Neutrophil (primary cell): Measurements from ENCODE around the gene LYPD4.

Experiments used
- H3K27ac ChIP-seq: fragments of 200-600 bp; sonication (generic); 2 replicates; pipeline ENCODE4 v1.5.1; 2016; ENCODE audit warnings: mild to moderate bottlenecking, moderate library complexity
- H3K27me3 ChIP-seq: fragments of 200-600 bp; sonication (generic); 2 replicates; pipeline ENCODE4 v1.6.0; 2016; ENCODE audit warnings: mild to moderate bottlenecking
- H3K36me3 ChIP-seq: fragments of 200-600 bp; sonication (generic); 2 replicates; pipeline ENCODE4 v1.5.1; 2017
- H3K4me1 ChIP-seq, 2 experiments: fragments of 200-600 bp in 1 of 2; sonication (generic) in 1 of 2; 1 replicate in 1 of 2; 2 replicates in 1 of 2; pipeline versions ENCODE4 v1.5.1 to v1.6.1; 2013 to 2016; ENCODE audit warnings: low read depth in 1 of 2, low read length in 1 of 2, mild to moderate bottlenecking in 1 of 2, moderate library complexity in 1 of 2; ENCODE audit not compliant: control insufficient read depth in 1 of 2, insufficient read depth in 1 of 2
- H3K4me3 ChIP-seq, 2 experiments: fragments of 200-600 bp in 1 of 2; sonication (generic) in 1 of 2; 1 replicate in 1 of 2; 2 replicates in 1 of 2; pipeline ENCODE4 v1.5.1; 2013 to 2016; ENCODE audit warnings: low read depth in 1 of 2, low read length in 1 of 2, mild to moderate bottlenecking in 1 of 2, moderate library complexity in 1 of 2
- H3K9me3 ChIP-seq: fragments of 200-600 bp; sonication (generic); 2 replicates; pipeline ENCODE4 v1.5.1; 2016
- CTCF ChIP-seq: fragments of 200-600 bp; sonication (generic); IDR thresholded peaks from 2 replicates; pipeline ENCODE4 v1.5.1; 2016; ENCODE audit warnings: antibody characterized with exemption

Gene LYPD4

DNA sequence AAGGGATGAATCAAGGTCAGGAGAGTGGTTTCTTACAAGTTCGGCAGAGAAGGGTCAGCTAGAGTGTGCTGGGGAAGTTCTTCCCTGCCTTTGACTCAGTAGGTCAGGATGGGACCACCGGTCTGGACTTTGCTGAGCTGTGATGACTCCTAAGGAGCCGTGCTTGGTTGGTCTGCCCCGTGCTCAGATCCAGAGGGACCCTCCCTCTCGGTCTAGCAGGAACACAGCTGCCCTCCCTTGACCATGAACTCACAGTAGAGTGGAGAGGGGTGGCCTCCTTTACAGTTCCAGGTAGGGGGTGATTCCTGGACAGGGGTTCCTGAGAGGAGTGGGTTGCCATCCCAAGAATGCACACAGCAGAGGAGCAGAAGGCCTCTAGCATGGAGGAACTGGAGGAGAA lies 19.9 kb upstream of the LYPD4 start:
- Histone ChIP-seq H3K27ac (no peak overlapping the region), H3K27me3 (no peaks in the 10 kb centered on the region), H3K9me3 (no peaks in the 10 kb centered on the region), H3K36me3 (peaks cover 13% of the 10 kb centered on the region), H3K4me3 (no peak overlapping the region), H3K4me1 (peaks cover 27 to 30% of the 10 kb centered on the region in 2 experiments)
- TF ChIP-seq CTCF: no peak

DNA sequence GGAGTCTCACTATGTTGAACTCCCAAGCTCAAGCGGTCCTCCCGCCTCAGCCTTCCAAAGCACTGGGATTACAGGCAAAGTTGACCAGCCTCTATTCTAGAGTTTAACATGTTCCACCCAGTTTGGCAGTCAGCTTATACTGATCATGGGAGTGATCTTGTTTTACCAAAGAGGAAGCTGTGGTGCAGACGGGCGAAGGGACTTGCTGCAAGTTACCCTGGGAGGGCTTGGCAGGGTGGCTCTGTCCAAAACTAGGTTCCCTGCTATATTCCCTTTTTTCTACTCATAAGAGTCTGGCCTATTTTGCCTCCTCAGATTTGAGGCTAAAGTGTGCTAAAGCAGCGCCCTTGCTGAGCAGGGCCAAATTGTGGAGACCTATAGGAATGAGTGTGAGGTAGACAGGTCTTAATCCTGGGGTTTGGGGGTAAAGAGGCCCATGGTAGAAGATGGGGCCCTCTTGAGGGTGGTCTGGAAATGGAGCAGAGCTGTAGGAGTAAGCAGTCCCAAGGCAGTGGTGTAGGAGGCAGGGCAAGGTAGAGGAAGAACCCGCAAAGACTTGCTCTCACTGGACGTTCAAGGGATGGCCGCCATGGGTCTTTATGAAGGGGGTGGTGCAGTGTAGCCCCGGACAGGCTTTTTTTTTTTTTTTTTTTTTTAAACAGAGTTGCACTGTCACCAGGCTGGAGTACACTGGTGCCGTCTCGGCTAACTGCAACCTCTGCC lies 18.9 kb upstream of the LYPD4 start:
- H3K27me3 ChIP-seq: no peaks in the 10 kb centered on the region
- H3K27ac ChIP-seq: no peak overlapping the region
- H3K4me1 ChIP-seq: peaks cover 35 to 37% of the 10 kb centered on the region in 2 experiments
- H3K36me3 ChIP-seq: peaks cover 13% of the 10 kb centered on the region
- no peak for TF ChIP-seq CTCF
- H3K4me3 ChIP-seq: no peak overlapping the region
- no peaks in the 10 kb centered on the region for H3K9me3 ChIP-seq

- H3K4me1 ChIP-seq: peaks cover 35 to 37% of the 10 kb centered on the region in 2 experiments
- H3K4me3 ChIP-seq: no peak overlapping the region
- TF ChIP-seq CTCF: no peak
- H3K27me3 ChIP-seq: no peaks in the 10 kb centered on the region
- no peak overlapping the region for H3K27ac ChIP-seq
- peaks cover 13% of the 10 kb centered on the region for H3K36me3 ChIP-seq
- no peaks in the 10 kb centered on the region for H3K9me3 ChIP-seq
Observed at GRCh38 chr19:41862445-41862986, 18.0 kb upstream of the LYPD4 start.

DNA sequence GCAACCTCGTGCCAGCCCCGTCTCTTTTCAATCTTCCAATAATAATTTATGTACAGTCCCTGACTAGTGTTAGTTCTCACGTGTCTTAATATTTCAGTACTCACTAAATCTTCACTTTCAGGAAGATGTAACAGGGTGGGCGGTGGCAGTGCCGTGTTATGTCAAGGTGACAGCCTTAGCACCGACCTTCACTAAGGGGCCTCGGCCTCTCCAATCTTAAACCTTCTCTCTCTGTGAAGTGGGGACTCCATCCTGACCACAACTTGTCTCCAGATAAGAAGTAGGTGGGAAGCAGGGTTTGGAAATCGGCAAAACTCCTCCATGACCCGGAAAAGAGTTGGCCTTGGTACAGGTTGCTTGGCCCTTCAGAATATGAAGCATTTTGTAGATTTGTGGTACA lies 17.4 kb upstream of the LYPD4 start:
- Histone ChIP-seq H3K27ac (no peak overlapping the region), H3K27me3 (no peaks in the 10 kb centered on the region), H3K9me3 (no peaks in the 10 kb centered on the region), H3K36me3 (peaks cover 13% of the 10 kb centered on the region), H3K4me1 (peaks cover 33% of the 10 kb centered on the region in 2 experiments), H3K4me3 (no peak overlapping the region)
- TF ChIP-seq CTCF: no peak

DNA sequence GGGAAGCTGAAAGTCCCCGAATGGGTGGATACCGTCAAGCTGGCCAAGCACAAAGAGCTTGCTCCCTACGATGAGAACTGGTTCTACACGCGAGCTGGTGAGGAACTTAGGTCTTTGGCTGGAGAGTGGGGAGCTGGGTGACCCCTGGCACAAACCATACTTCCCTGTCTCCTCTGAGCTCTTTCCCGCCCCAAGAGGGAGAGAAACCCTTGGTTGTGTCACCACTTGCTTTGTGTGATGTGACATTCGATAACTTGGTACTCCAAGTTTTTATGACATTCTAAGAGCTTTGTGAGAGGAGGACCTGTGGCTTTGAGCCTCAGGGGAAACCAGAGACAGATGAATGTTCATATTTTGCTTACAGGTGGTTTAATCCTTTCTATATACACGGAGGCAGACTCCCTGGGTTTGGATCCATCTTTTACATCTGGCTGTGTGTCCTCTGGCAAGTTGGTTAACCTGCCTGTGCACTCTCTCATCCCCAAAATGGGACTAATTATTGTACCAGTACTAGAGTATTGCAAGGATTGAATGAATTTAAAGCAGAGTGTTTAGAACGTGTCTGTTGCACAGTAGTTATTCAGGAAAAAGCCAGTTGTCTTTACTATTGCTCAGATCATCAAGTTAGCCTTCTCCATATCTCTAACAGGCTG lies 16.8 kb upstream of the LYPD4 start:
- TF ChIP-seq CTCF: no peak
- Histone ChIP-seq H3K9me3 (no peaks in the 10 kb centered on the region), H3K27ac (peak overlapping the region; percentile 99), H3K4me3 (peak overlapping the region; percentile 94 to 96), H3K27me3 (no peaks in the 10 kb centered on the region), H3K36me3 (peaks cover 13% of the 10 kb centered on the region), H3K4me1 (peaks cover 27% of the 10 kb centered on the region in 2 experiments)
